Measurements from ENCODE around the gene PLCL1. TPM values are rescaled to one million over a fixed set of nuclear protein-coding genes. Genes with fewer than 3 reads are reported as not detected.

PLCL1 gene
- total RNA-seq, 1 experiment from 2014 or later: 0.07 TPM

- ChIA-PET CTCF (no interaction called here), POLR2A (no interaction called here)
- peaks cover 2% of the 10 kb centered on the region; the same call in 1 of the 2 replicates for H3K36me3 Mint-ChIP-seq
- no peaks in the 10 kb centered on the region; the same call in 1 of the 2 replicates for H3K4me1 Mint-ChIP-seq
- H3K27ac Mint-ChIP-seq: no peak overlapping the region
- H3K4me3 Mint-ChIP-seq: no peak overlapping the region
- H3K9me3 Mint-ChIP-seq: peaks cover 3% of the 10 kb centered on the region
- no peak for TF ChIP-seq FOXP4 (CRISPR knock-in tag; IDR thresholded peaks at IDR 0.05)
- TF ChIP-seq E2F4 (CRISPR knock-in tag; IDR thresholded peaks at IDR 0.05; ENCODE audit: borderline replicate concordance, low read depth): no peak
- TF ChIP-seq CBFB (CRISPR knock-in tag; IDR thresholded peaks at IDR 0.05; ENCODE audit: low read depth): no peak
- no peak for TF ChIP-seq SOX15 (CRISPR knock-in tag; IDR thresholded peaks at IDR 0.05)
- no peak for ATAC-seq
- no peaks in the 10 kb centered on the region for H3K27me3 Mint-ChIP-seq (ENCODE audit: low read depth)
- DNase-seq (ENCODE audit: low spot score): no peak
Measured at GRCh38 chr2:197929008-197929885, 124.9 kb downstream of the PLCL1 start.

GRCh38 chr2:197929886-197930227 lies 125.5 kb downstream of the PLCL1 start:
- H3K27ac Mint-ChIP-seq: no peak overlapping the region
- no peaks in the 10 kb centered on the region; the same call in 1 of the 2 replicates for H3K4me1 Mint-ChIP-seq
- H3K36me3 Mint-ChIP-seq: no peaks in the 10 kb centered on the region
- H3K27me3 Mint-ChIP-seq (ENCODE audit: low read depth): no peaks in the 10 kb centered on the region
- CTCF ChIA-PET: no interaction called here
- no peak for DNase-seq (ENCODE audit: low spot score)
- ATAC-seq: no peak
- H3K4me3 Mint-ChIP-seq: no peak overlapping the region
- H3K9me3 Mint-ChIP-seq: no peaks in the 10 kb centered on the region
- TF ChIP-seq ATF1 (CRISPR knock-in tag; IDR thresholded peaks at IDR 0.05): no peak
- no peak for TF ChIP-seq HMGXB4 (CRISPR knock-in tag; IDR thresholded peaks at IDR 0.05)
- no peak for TF ChIP-seq HMGA2 (CRISPR knock-in tag; IDR thresholded peaks at IDR 0.05)
- TF ChIP-seq ERG (CRISPR knock-in tag; IDR thresholded peaks at IDR 0.05): no peak
- TF ChIP-seq CREB1 (CRISPR knock-in tag; IDR thresholded peaks at IDR 0.05): no peak
- TF ChIP-seq NR3C1 (CRISPR knock-in tag; conservative IDR thresholded peaks at IDR 0.05; ENCODE audit: low read depth): no peak
- no peak for TF ChIP-seq NFE2L1 (CRISPR knock-in tag; IDR thresholded peaks at IDR 0.05)
- TF ChIP-seq JUN (CRISPR knock-in tag; IDR thresholded peaks at IDR 0.05): no peak
- TF ChIP-seq ZNF396 (CRISPR knock-in tag; IDR thresholded peaks at IDR 0.05; ENCODE audit: borderline replicate concordance): no peak
- TF ChIP-seq E2F1 (CRISPR knock-in tag; IDR thresholded peaks at IDR 0.05): no peak
- TF ChIP-seq USF1 (CRISPR knock-in tag; IDR thresholded peaks at IDR 0.05): no peak
- no peak for TF ChIP-seq TEAD4 (CRISPR knock-in tag; IDR thresholded peaks at IDR 0.05)
- POLR2A ChIA-PET: no interaction called here

Measured in WTC11 (cell line).